Measurements from ENCODE around the gene ASIC4. TPM values are rescaled to one million over a fixed set of nuclear protein-coding genes. Genes with fewer than 3 reads are reported as not detected.

Gene ASIC4
- total RNA-seq, 1 donor from 2014 or later, result 0.26 TPM

GRCh38 chr2:219552382-219553167 lies 38.3 kb downstream of the ASIC4 start:
- no peak overlapping the region for H3K27ac ChIP-seq
- peaks cover 20% of the 10 kb centered on the region for H3K27me3 Mint-ChIP-seq (ENCODE audit: insufficient read depth, low read depth)
- H3K36me3 ChIP-seq, result no peaks in the 10 kb centered on the region
- peak overlapping the region; percentile 86 for H2AFZ ChIP-seq (replicated peaks)
- peaks cover 14% of the 10 kb centered on the region for H4K20me1 ChIP-seq (ENCODE audit: low read depth)
- H3K4me2 ChIP-seq, result peak overlapping the region; percentile 98
- H3K4me3 Mint-ChIP-seq, result peak overlapping the region; percentile 88
- peak overlapping the region; percentile 82 for H3K4me3 ChIP-seq
- DNase-seq (ENCODE audit: low spot score), result peak; percentile 94
- no peak overlapping the region for H3K27ac Mint-ChIP-seq
- peaks cover 5% of the 10 kb centered on the region for H3K4me1 ChIP-seq
- peaks cover 5% of the 10 kb centered on the region for H3K36me3 Mint-ChIP-seq
- H3K9me3 ChIP-seq (ENCODE audit: low read depth), result no peaks in the 10 kb centered on the region
- TF ChIP-seq EZH2 (IDR thresholded peaks at IDR 0.05) (peak; percentile 59), CTCF (IDR thresholded peaks at IDR 0.05) (no peak), EZH2phosphoT487 (IDR thresholded peaks at IDR 0.05) (peak; percentile 2)
- no peaks in the 10 kb centered on the region for H3F3A ChIP-seq (ENCODE audit: low read depth)
- H3K9ac ChIP-seq, result no peak overlapping the region
- H3K79me2 ChIP-seq (ENCODE audit: low read depth), result no peaks in the 10 kb centered on the region
- H3K4me1 Mint-ChIP-seq, result peaks cover 11% of the 10 kb centered on the region
- peaks cover 39% of the 10 kb centered on the region for H3K27me3 ChIP-seq
- H3K9me3 Mint-ChIP-seq, result no peaks in the 10 kb centered on the region

GRCh38 chr2:219553168-219553417 lies 38.8 kb downstream of the ASIC4 start:
- peak overlapping the region; percentile 80 for H3K4me3 Mint-ChIP-seq
- Histone ChIP-seq H3K9ac (no peak overlapping the region), H3K4me3 (peak overlapping the region; percentile 82), H3K4me2 (peak overlapping the region; percentile 98), H3K9me3 (ENCODE audit: low read depth) (no peaks in the 10 kb centered on the region), H3K27me3 (peaks cover 39% of the 10 kb centered on the region), H4K20me1 (ENCODE audit: low read depth) (peaks cover 14% of the 10 kb centered on the region), H2AFZ (replicated peaks) (no peak overlapping the region), H3F3A (ENCODE audit: low read depth) (no peaks in the 10 kb centered on the region), H3K79me2 (ENCODE audit: low read depth) (no peaks in the 10 kb centered on the region), H3K4me1 (peaks cover 5% of the 10 kb centered on the region), H3K27ac (no peak overlapping the region), H3K36me3 (no peaks in the 10 kb centered on the region)
- H3K27ac Mint-ChIP-seq, result no peak overlapping the region
- DNase-seq (ENCODE audit: low spot score), result no peak
- no peaks in the 10 kb centered on the region for H3K9me3 Mint-ChIP-seq
- H3K27me3 Mint-ChIP-seq (ENCODE audit: insufficient read depth, low read depth), result peaks cover 20% of the 10 kb centered on the region
- no peak for TF ChIP-seq EZH2 (IDR thresholded peaks at IDR 0.05)
- TF ChIP-seq CTCF (IDR thresholded peaks at IDR 0.05), result no peak
- TF ChIP-seq EZH2phosphoT487 (IDR thresholded peaks at IDR 0.05), result no peak
- H3K4me1 Mint-ChIP-seq, result peaks cover 11% of the 10 kb centered on the region
- H3K36me3 Mint-ChIP-seq, result peaks cover 5% of the 10 kb centered on the region

- H3K36me3 ChIP-seq, result no peaks in the 10 kb centered on the region
- peak overlapping the region; percentile 33 for H3K27ac Mint-ChIP-seq
- TF ChIP-seq EZH2 (IDR thresholded peaks at IDR 0.05) (no peak), CTCF (IDR thresholded peaks at IDR 0.05) (no peak), EZH2phosphoT487 (IDR thresholded peaks at IDR 0.05) (no peak)
Observed at GRCh38 chr2:219553463-219553963, 39.2 kb downstream of the ASIC4 start.

More at GRCh38 chr2:219553463-219553963, 39.2 kb downstream of the ASIC4 start:
- Histone ChIP-seq H3K4me1 (peaks cover 5% of the 10 kb centered on the region), H3K9me3 (ENCODE audit: low read depth) (no peaks in the 10 kb centered on the region), H3K4me3 (no peak overlapping the region), H3K79me2 (ENCODE audit: low read depth) (no peaks in the 10 kb centered on the region), H3K4me2 (peak overlapping the region; percentile 98), H3F3A (ENCODE audit: low read depth) (no peaks in the 10 kb centered on the region), H3K9ac (no peak overlapping the region), H3K27me3 (peaks cover 39% of the 10 kb centered on the region), H3K27ac (no peak overlapping the region), H2AFZ (replicated peaks) (no peak overlapping the region), H4K20me1 (ENCODE audit: low read depth) (peaks cover 14% of the 10 kb centered on the region)
- Mint-ChIP-seq H3K4me1 (peaks cover 11% of the 10 kb centered on the region), H3K4me3 (peak overlapping the region; percentile 80), H3K27me3 (ENCODE audit: insufficient read depth, low read depth) (peaks cover 20% of the 10 kb centered on the region), H3K36me3 (peaks cover 6% of the 10 kb centered on the region), H3K9me3 (no peaks in the 10 kb centered on the region)
- DNase-seq (ENCODE audit: low spot score), result no peak

All from neural progenitor cell (in vitro differentiated cells).